Loucy (cell line): ENCODE results near the gene VPS54.

Experiments used
- CTCF ChIP-seq: fragments of 200-600 bp; sonication (generic); conservative IDR thresholded peaks from 2 replicates; pipeline ENCODE4 v1.5.1; 2014; ENCODE audit warnings: mild to moderate bottlenecking, antibody characterized with exemption, low read length
- EZH2phosphoT487 ChIP-seq: fragments of 200-600 bp; IDR thresholded peaks from 2 replicates; pipeline ENCODE4 v1.6.1; 2018; ENCODE audit warnings: antibody characterized with exemption, mild to moderate bottlenecking, moderate library complexity, borderline replicate concordance

DNA sequence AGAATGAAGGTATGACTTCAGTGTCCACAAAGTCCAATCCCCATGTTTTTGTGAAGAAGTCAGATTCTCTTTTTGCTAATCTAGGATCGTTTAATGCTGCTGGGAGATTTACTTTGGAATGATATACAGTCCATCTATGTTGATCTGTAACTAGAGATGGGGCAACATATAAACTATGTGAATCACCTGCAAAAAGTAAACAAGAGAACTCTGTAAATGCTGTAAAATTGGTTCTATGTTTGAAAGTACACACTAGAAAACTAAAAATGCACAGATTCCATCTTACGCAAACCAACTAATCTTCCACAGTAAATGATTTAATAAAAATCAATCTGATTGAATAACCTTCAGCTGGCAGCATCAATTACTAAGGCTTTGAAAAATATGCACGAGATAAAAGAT is 37.5 kb downstream of the VPS54 start:
- no peak for TF ChIP-seq CTCF
- TF ChIP-seq EZH2phosphoT487 = no peak
